HT1080 (cell line): ENCODE results near the gene TMEM30A. TPM values are rescaled to one million over a fixed set of nuclear protein-coding genes. Genes with fewer than 3 reads are reported as not detected.

Experiments
- DNase-seq: peaks from one replicate; pipeline ENCODE4 v3.0.0-alpha.2; 2015; ENCODE audit warnings: low read depth
- total RNA-seq: library from RNA; depleted of rRNA; stranded (reverse); fragments of >200 nt; shearing (Covaris generic); gene quantifications from 2 replicates; pipeline ENCODE4 v1.2.3, GENCODE V29; 2014

The TMEM30A gene
- total RNA-seq, 1 experiment from 2014 or later = 91.1 TPM

GRCh38 chr6:75220357-75220756 lies 64.2 kb downstream of the TMEM30A start:
- DNase-seq = no peak

- no peak for DNase-seq
Measured at GRCh38 chr6:75219263-75219662, 65.3 kb downstream of the TMEM30A start.

- peak; percentile 48 for DNase-seq
Measured at GRCh38 chr6:75217193-75217592, 67.4 kb downstream of the TMEM30A start.

- no peak for DNase-seq
Measured at GRCh38 chr6:75215291-75215690, 69.3 kb downstream of the TMEM30A start.

- DNase-seq = no peak
Measured at GRCh38 chr6:75213732-75214131, 70.9 kb downstream of the TMEM30A start.

- no peak for DNase-seq
Measured at GRCh38 chr6:75213112-75213511, 71.5 kb downstream of the TMEM30A start.

- no peak for DNase-seq
Measured at GRCh38 chr6:75211920-75212590, 72.5 kb downstream of the TMEM30A start.

GRCh38 chr6:75210885-75211739 lies 73.5 kb downstream of the TMEM30A start:
- no peak for DNase-seq

GRCh38 chr6:75209184-75209723 lies 75.3 kb downstream of the TMEM30A start:
- DNase-seq = no peak

- DNase-seq = peak; percentile 70
Measured at GRCh38 chr6:75208298-75209183, 76.1 kb downstream of the TMEM30A start.

GRCh38 chr6:75206576-75207342 lies 77.8 kb downstream of the TMEM30A start:
- no peak for DNase-seq

- peak; percentile 88 for DNase-seq
Measured at GRCh38 chr6:75205776-75206575, 78.6 kb downstream of the TMEM30A start, which contains the start of gene COL12A1. Gene COL12A1 (minus strand): TSS chr6:75206053. CDS start chr6:75202792, 3,261 bp downstream.

GRCh38 chr6:75204959-75205775 lies 79.4 kb downstream of the TMEM30A start:
- peak; percentile 66 for DNase-seq

- peak; percentile 78 for DNase-seq
Measured at GRCh38 chr6:75204217-75204958, 80.2 kb downstream of the TMEM30A start.

- no peak for DNase-seq
Measured at GRCh38 chr6:75203721-75204120, 80.9 kb downstream of the TMEM30A start.
